ENCODE results near the gene ASXL1.

ASXL1 gene

DNA sequence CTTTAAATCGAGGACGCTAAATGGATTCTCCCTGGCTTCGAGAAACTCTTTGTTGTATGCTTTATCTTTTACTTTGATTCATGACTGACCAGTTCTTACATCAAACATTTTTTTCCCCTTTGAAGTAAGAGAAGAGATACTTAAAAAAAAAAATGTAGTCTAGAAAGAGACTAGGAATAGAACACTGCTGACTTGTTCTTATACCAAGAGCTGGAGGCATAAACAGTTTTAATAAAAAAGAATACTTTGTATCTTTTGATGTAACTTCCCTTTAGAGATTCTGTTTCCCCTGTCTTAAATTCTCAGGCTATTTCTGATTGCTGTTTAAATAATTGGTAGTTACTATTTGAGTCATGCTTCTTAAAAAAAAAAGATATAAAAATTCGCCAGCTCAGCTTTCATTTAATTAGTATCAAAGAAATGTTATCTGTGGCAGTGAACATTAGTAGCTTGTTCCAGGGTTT, 4.8 kb downstream of the ASXL1 start:
- TF ChIP-seq, protein P1, sequence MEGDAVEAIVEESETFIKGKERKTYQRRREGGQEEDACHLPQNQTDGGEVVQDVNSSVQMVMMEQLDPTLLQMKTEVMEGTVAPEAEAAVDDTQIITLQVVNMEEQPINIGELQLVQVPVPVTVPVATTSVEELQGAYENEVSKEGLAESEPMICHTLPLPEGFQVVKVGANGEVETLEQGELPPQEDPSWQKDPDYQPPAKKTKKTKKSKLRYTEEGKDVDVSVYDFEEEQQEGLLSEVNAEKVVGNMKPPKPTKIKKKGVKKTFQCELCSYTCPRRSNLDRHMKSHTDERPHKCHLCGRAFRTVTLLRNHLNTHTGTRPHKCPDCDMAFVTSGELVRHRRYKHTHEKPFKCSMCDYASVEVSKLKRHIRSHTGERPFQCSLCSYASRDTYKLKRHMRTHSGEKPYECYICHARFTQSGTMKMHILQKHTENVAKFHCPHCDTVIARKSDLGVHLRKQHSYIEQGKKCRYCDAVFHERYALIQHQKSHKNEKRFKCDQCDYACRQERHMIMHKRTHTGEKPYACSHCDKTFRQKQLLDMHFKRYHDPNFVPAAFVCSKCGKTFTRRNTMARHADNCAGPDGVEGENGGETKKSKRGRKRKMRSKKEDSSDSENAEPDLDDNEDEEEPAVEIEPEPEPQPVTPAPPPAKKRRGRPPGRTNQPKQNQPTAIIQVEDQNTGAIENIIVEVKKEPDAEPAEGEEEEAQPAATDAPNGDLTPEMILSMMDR (IDR thresholded peaks at IDR 0.05; ENCODE audit: poor library complexity, severe bottlenecking), result no peak
- DNase-seq (ENCODE audit: low spot score), result no peak
- ATAC-seq (ENCODE audit: low read depth), result no peak
- Histone ChIP-seq H3K27ac (ENCODE audit: poor library complexity, severe bottlenecking) (no peak overlapping the region), H3K27me3 (ENCODE audit: insufficient read depth, poor library complexity, severe bottlenecking) (no peaks in the 10 kb centered on the region), H3K9me3 (ENCODE audit: severe bottlenecking) (no peaks in the 10 kb centered on the region), H3K36me3 (ENCODE audit: low read depth) (peaks cover 28% of the 10 kb centered on the region), H3K4me1 (ENCODE audit: insufficient read depth, poor library complexity, severe bottlenecking) (no peaks in the 10 kb centered on the region), H3K4me3 (ENCODE audit: severe bottlenecking) (no peak overlapping the region)

DNA sequence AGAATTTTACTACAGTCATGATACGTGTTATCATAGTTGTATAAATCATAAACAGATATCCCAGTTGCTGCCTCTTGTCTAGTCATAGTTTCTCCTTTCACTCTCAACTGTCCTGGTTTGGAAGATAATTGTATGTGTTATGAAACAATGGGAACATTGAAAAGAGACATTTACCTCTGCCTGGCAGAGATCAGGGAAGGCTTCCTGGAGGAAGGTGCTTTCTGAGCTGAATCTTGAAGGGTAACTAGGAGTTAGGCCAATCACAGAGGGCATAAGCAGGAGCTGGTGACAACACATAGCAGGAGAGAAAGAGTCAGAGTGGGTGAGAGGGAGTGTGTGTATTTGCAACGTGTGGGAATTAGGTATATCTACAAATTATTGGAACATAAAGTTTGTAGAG, 5.4 kb downstream of the ASXL1 start:
- Histone ChIP-seq H3K4me1 (ENCODE audit: insufficient read depth, poor library complexity, severe bottlenecking) (no peaks in the 10 kb centered on the region), H3K27me3 (ENCODE audit: insufficient read depth, poor library complexity, severe bottlenecking) (no peaks in the 10 kb centered on the region), H3K36me3 (ENCODE audit: low read depth) (peaks cover 33% of the 10 kb centered on the region), H3K9me3 (ENCODE audit: severe bottlenecking) (no peaks in the 10 kb centered on the region), H3K4me3 (ENCODE audit: severe bottlenecking) (no peak overlapping the region), H3K27ac (ENCODE audit: poor library complexity, severe bottlenecking) (no peak overlapping the region)
- ATAC-seq (ENCODE audit: low read depth) (no peak), DNase-seq (ENCODE audit: low spot score) (peak; percentile 3)
- TF ChIP-seq, protein P1 (IDR thresholded peaks at IDR 0.05; ENCODE audit: poor library complexity, severe bottlenecking), result no peak

DNA sequence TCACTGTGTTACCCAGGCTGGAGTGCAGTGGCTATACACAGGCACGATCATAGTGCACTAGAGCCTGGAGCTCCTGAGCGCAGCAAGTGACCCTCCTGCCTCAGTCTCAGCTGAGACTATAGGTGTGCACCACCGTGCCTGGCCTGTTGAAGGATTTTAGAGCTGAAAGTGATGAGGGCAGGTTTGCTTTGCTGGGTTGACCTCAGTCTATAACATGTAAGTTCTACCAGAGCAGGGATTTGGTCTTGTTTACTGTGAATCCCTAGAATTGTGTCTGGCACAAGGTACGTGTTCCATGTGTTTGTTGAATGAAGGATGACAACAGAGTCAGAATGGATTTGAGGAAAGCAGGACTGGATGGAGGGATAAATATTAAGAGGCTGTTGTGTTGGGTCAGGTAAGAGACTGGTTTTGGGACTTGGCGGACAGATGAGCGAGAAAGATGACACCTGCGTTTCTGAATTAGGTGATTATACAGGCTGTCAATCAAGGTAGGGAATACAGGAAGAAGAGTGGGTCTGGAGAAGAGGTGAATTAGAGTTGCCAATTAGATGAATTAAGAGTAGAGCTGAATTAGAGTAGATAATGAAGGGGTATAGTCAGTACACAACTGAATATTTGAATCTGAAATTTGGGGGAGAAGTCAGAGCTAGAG, 6.5 kb downstream of the ASXL1 start:
- H3K27me3 ChIP-seq (ENCODE audit: insufficient read depth, poor library complexity, severe bottlenecking), result no peaks in the 10 kb centered on the region
- TF ChIP-seq, protein P1 (IDR thresholded peaks at IDR 0.05; ENCODE audit: poor library complexity, severe bottlenecking), result no peak
- DNase-seq (ENCODE audit: low spot score) (no peak), ATAC-seq (ENCODE audit: low read depth) (no peak)
- no peak overlapping the region for H3K27ac ChIP-seq (ENCODE audit: poor library complexity, severe bottlenecking)
- no peaks in the 10 kb centered on the region for H3K9me3 ChIP-seq (ENCODE audit: severe bottlenecking)
- no peaks in the 10 kb centered on the region for H3K4me1 ChIP-seq (ENCODE audit: insufficient read depth, poor library complexity, severe bottlenecking)
- peaks cover 45% of the 10 kb centered on the region for H3K36me3 ChIP-seq (ENCODE audit: low read depth)
- no peak overlapping the region for H3K4me3 ChIP-seq (ENCODE audit: severe bottlenecking)

DNA sequence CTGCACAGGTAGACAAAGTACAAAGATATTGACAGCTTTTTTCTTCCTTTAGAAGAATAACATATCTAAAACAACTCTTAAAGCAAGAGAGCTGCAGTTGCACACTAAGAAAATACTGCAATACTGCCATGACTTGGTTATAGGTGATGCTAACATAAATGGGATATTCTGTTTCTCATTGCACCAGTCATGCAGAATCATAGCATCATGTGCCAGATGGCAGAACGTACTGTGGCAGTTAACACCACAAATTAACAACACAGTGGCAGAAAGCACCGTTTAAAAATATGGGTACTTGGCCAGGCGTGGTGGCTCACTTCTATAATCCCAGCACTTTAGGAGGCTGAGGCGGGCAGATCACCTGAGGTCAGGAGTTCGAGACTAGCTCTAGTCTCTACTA, 7.4 kb downstream of the ASXL1 start:
- H3K4me3 ChIP-seq (ENCODE audit: severe bottlenecking), result no peak overlapping the region
- no peaks in the 10 kb centered on the region for H3K9me3 ChIP-seq (ENCODE audit: severe bottlenecking)
- H3K4me1 ChIP-seq (ENCODE audit: insufficient read depth, poor library complexity, severe bottlenecking), result no peaks in the 10 kb centered on the region
- no peak for ATAC-seq (ENCODE audit: low read depth)
- TF ChIP-seq, protein P1 (IDR thresholded peaks at IDR 0.05; ENCODE audit: poor library complexity, severe bottlenecking), result no peak
- no peak overlapping the region for H3K27ac ChIP-seq (ENCODE audit: poor library complexity, severe bottlenecking)
- peaks cover 49% of the 10 kb centered on the region for H3K36me3 ChIP-seq (ENCODE audit: low read depth)
- no peaks in the 10 kb centered on the region for H3K27me3 ChIP-seq (ENCODE audit: insufficient read depth, poor library complexity, severe bottlenecking)
- no peak for DNase-seq (ENCODE audit: low spot score)

DNA sequence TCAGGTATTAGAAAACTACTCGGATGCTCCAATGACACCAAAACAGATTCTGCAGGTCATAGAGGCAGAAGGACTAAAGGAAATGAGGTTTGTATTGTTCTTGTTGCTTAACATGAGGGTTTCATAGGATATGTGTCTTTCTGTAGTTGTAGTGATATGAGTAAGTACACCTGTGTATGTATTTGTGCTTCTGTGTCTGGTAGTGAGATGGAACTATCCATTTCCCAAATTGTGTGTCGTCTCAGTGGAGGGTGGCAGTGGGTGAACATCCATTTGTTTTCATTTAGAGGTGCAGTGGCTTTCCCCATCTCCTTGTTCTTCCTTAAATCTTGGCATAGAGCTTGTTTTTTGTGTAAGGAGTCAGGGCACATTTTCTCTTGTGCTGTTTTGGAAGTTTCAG, 8.2 kb downstream of the ASXL1 start:
- ATAC-seq (ENCODE audit: low read depth) (no peak), DNase-seq (ENCODE audit: low spot score) (no peak)
- no peaks in the 10 kb centered on the region for H3K27me3 ChIP-seq (ENCODE audit: insufficient read depth, poor library complexity, severe bottlenecking)
- H3K4me1 ChIP-seq (ENCODE audit: insufficient read depth, poor library complexity, severe bottlenecking), result no peaks in the 10 kb centered on the region
- H3K4me3 ChIP-seq (ENCODE audit: severe bottlenecking), result no peak overlapping the region
- TF ChIP-seq, protein P1 (IDR thresholded peaks at IDR 0.05; ENCODE audit: poor library complexity, severe bottlenecking), result no peak
- H3K9me3 ChIP-seq (ENCODE audit: severe bottlenecking), result no peaks in the 10 kb centered on the region
- H3K27ac ChIP-seq (ENCODE audit: poor library complexity, severe bottlenecking), result no peak overlapping the region
- peaks cover 54% of the 10 kb centered on the region for H3K36me3 ChIP-seq (ENCODE audit: low read depth)

All from RWPE2 (cell line).